Ovary (tissue), 3 donors: ENCODE data around the gene PATJ.

Source experiments
- EP300 ChIP-seq: sonication (generic); formaldehyde crosslinking; IDR thresholded peaks from one replicate; pipeline ENCODE4 v1.6.1; 2017; ENCODE audit warnings: antibody characterized with exemption
- POLR2A ChIP-seq: fragments of 450-650 bp; IDR thresholded peaks from one replicate; pipeline ENCODE4 v1.6.1; 2017; ENCODE audit warnings: antibody characterized with exemption, mild to moderate bottlenecking, moderate library complexity
- TF ChIP-seq, protein P1 (sequence below), 3 donors: fragments of 450-650 bp in 2 of 3; fragments of 200-600 bp in 1 of 3; IDR thresholded peaks; one replicate each; pipeline versions ENCODE4 v1.5.1 to v1.8.0; 2016 to 2022; ENCODE audit warnings: antibody characterized with exemption in 3 of 3, mild to moderate bottlenecking in 1 of 3
- donor health status: DM: no; HTN: no; CAD: no.

DNA sequence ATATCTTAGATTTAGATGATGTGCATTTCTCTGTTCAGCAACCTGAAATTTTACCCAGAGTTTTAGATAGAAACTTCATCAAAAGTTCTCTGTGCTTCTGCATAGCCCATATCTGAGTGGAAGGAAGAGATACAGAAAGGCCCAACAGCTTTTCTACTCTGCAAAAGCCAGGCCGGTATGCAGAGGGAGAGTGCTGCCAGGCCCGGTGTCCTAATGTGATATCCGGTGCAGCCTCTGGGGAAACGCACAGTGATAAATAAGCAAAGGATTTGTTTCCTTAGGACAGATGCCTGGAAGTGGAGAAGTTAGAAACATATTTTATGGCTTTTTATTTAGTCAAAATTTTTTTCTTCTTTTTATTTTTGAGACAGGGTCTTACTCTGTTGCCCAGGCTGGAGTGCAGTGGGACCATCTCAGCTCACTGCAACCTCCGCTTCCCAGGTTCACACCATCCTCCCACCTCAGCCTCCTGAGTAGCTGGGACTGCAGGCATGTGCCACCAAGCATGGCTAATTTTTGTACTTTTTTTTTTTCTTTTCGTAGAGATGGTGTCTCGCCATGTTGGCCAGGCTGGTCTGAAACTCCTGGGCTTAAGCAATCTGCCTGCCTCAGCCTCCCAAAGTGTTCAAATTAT, 145.8 kb downstream of the PATJ start:
- TF ChIP-seq, protein P1, sequence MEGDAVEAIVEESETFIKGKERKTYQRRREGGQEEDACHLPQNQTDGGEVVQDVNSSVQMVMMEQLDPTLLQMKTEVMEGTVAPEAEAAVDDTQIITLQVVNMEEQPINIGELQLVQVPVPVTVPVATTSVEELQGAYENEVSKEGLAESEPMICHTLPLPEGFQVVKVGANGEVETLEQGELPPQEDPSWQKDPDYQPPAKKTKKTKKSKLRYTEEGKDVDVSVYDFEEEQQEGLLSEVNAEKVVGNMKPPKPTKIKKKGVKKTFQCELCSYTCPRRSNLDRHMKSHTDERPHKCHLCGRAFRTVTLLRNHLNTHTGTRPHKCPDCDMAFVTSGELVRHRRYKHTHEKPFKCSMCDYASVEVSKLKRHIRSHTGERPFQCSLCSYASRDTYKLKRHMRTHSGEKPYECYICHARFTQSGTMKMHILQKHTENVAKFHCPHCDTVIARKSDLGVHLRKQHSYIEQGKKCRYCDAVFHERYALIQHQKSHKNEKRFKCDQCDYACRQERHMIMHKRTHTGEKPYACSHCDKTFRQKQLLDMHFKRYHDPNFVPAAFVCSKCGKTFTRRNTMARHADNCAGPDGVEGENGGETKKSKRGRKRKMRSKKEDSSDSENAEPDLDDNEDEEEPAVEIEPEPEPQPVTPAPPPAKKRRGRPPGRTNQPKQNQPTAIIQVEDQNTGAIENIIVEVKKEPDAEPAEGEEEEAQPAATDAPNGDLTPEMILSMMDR (IDR thresholded peaks at IDR 0.05) = no peak
- TF ChIP-seq POLR2A (no peak), EP300 (no peak)
